Fibroblast of the aortic adventitia (primary cell): Measurements from ENCODE around the gene TBCK. TPM values are rescaled to one million over a fixed set of nuclear protein-coding genes. Genes with fewer than 3 reads are reported as not detected.

Experiments
- DNase-seq: peaks from one replicate; pipeline ENCODE4 v3.0.0-alpha.2; 2010; ENCODE audit warnings: low read depth
- H3K4me3 ChIP-seq: 2 replicates; pipeline ENCODE4 v1.5.1; 2011; ENCODE audit warnings: low read depth, mild to moderate bottlenecking, control low read depth, low read length, moderate library complexity
- total RNA-seq: library from RNA; depleted of rRNA; stranded (reverse); fragments of >200 nt; gene quantifications from 2 replicates; pipeline ENCODE4 v1.2.3, GENCODE V29; 2012; ENCODE audit warnings: low replicate concordance
- TF ChIP-seq, protein P1 (sequence below): IDR thresholded peaks from 2 replicates; pipeline ENCODE4 v1.5.1; 2011; ENCODE audit warnings: mild to moderate bottlenecking, low read length, control low read depth, inconsistent platforms; ENCODE audit not compliant: insufficient read depth

TBCK gene
- total RNA-seq, 1 donor, result 59.7 TPM

GRCh38 chr4:106041294-106042002, 274.6 kb downstream of the TBCK start:
- no peak overlapping the region for H3K4me3 ChIP-seq
- TF ChIP-seq, protein P1, sequence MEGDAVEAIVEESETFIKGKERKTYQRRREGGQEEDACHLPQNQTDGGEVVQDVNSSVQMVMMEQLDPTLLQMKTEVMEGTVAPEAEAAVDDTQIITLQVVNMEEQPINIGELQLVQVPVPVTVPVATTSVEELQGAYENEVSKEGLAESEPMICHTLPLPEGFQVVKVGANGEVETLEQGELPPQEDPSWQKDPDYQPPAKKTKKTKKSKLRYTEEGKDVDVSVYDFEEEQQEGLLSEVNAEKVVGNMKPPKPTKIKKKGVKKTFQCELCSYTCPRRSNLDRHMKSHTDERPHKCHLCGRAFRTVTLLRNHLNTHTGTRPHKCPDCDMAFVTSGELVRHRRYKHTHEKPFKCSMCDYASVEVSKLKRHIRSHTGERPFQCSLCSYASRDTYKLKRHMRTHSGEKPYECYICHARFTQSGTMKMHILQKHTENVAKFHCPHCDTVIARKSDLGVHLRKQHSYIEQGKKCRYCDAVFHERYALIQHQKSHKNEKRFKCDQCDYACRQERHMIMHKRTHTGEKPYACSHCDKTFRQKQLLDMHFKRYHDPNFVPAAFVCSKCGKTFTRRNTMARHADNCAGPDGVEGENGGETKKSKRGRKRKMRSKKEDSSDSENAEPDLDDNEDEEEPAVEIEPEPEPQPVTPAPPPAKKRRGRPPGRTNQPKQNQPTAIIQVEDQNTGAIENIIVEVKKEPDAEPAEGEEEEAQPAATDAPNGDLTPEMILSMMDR, result no peak
- no peak for DNase-seq

GRCh38 chr4:106039796-106040195, 276.2 kb downstream of the TBCK start:
- H3K4me3 ChIP-seq, result no peak overlapping the region
- no peak for DNase-seq
- TF ChIP-seq, protein P1, result no peak

- H3K4me3 ChIP-seq, result no peak overlapping the region
- TF ChIP-seq, protein P1, result no peak
- no peak for DNase-seq
Observed at GRCh38 chr4:106038908-106039307, 277.1 kb downstream of the TBCK start.

- DNase-seq, result no peak
- no peak overlapping the region for H3K4me3 ChIP-seq
- TF ChIP-seq, protein P1, result no peak
Observed at GRCh38 chr4:106038012-106038411, 278.0 kb downstream of the TBCK start.

GRCh38 chr4:106036848-106037247, 279.2 kb downstream of the TBCK start:
- DNase-seq, result no peak
- no peak overlapping the region for H3K4me3 ChIP-seq
- TF ChIP-seq, protein P1, result no peak

DNA sequence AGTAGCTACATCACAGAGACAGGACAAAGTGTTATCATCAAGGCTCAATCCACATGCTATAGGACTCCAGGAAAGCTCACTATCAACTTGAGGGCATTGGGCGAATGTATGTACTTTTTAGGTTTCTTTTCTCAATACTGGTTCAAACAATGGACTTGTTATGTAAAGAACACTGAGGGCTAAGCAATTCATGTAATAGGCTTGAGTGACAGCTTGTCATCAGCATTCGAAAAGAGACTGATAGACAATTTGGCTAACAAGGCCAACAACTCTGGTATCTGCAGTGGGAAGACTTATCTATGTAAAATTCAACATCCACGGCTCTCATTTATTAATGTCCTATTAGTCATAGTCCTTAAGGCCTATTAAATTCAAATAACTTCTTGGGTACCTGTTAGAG, 279.7 kb downstream of the TBCK start:
- no peak overlapping the region for H3K4me3 ChIP-seq
- DNase-seq, result no peak
- TF ChIP-seq, protein P1, result no peak

DNA sequence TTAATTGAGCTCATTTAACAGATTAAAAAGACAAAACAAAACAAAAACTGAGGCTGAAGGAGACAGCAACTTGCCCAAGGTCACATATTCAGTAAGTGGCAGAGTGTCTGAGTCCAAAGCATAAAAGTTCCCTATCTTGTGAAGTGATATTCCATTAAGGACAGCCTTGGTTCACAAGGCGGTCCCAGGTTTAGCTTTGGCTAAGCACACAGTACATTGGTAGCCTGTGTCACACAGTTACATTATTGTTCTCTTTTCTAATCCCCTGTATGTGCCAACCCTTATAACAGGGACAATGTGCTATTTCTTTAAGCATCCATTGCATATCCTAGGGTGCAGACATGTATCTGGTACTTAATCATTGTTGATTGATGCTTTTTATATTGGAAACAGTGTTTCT, 280.8 kb downstream of the TBCK start:
- H3K4me3 ChIP-seq, result no peak overlapping the region
- no peak for DNase-seq

More for the DNA sequence above, 280.8 kb downstream of the TBCK start:
- TF ChIP-seq, protein P1, result no peak
